H1 (cell line): Measurements from ENCODE around the gene TAS1R3. TPM values are rescaled to one million over a fixed set of nuclear protein-coding genes. Genes with fewer than 3 reads are reported as not detected.
A peak's percentile ranks its signal among the peaks of the same experiment; 100 is the strongest.

ENCODE experiments used
- CTCF ChIA-PET: fragments of 300-600 bp; sonication (Branson Sonifier 250); formaldehyde crosslinking; loops from one replicate; lab custom pipeline; 2021; ENCODE audit not compliant: partially characterized antibody; lab: Charles Lee
- POLR2A ChIA-PET: fragments of 300-600 bp; sonication (Branson Sonifier 250); formaldehyde crosslinking; loops from one replicate; lab custom pipeline; 2021; ENCODE audit warnings: inconsistent platforms; ENCODE audit not compliant: partially characterized antibody; lab: Charles Lee
- DNase-seq, 2 experiments: peaks; one replicate each; pipeline versions ENCODE4 v3.0.0 to v3.0.0-alpha.2; 2010 to 2022; ENCODE audit warnings: low spot score in 2 of 2, low read depth in 1 of 2, mixed read lengths in 1 of 2
- FAIRE-seq: peaks from 2 replicates; lab custom pipeline; 2011; peaks lifted over from hg19 to GRCh38; lab: Jason Lieb, UNC
- H2AFZ ChIP-seq: 2 replicates; pipeline ENCODE4 v1.8.1; 2012; ENCODE audit warnings: low read length, inconsistent platforms
- H2AK5ac ChIP-seq: 2 replicates; pipeline ENCODE4 v1.6.1; 2013; ENCODE audit warnings: low read depth, low read length
- H2BK120ac ChIP-seq: replicated peaks from 2 replicates; pipeline ENCODE3; 2013; ENCODE audit warnings: low read depth, low read length, inconsistent platforms
- H2BK12ac ChIP-seq: 2 replicates; pipeline ENCODE4 v1.6.1; 2013; ENCODE audit warnings: low read depth, low read length
- H2BK15ac ChIP-seq: 2 replicates; pipeline ENCODE4 v1.6.1; 2013; ENCODE audit warnings: low read length
- H2BK20ac ChIP-seq: 2 replicates; pipeline ENCODE4 v1.6.1; 2013; ENCODE audit warnings: low read length
- H2BK5ac ChIP-seq: 2 replicates; pipeline ENCODE4 v1.6.1; 2013; ENCODE audit warnings: low read depth, low read length
- H3K14ac ChIP-seq: 2 replicates; pipeline ENCODE4 v1.6.1; 2013; ENCODE audit warnings: inconsistent platforms; ENCODE audit not compliant: insufficient read length
- H3K18ac ChIP-seq: 2 replicates; pipeline ENCODE4 v1.6.1; 2013; ENCODE audit warnings: low read length; ENCODE audit errors: extremely low read depth
- H3K23ac ChIP-seq: 2 replicates; pipeline ENCODE4 v1.6.1; 2013; ENCODE audit warnings: inconsistent platforms; ENCODE audit not compliant: insufficient read length
- H3K23me2 ChIP-seq: 2 replicates; pipeline ENCODE4 v1.6.1; 2013; ENCODE audit warnings: low read depth, low read length
- H3K27ac ChIP-seq: 2 replicates; pipeline ENCODE4 v1.6.1; 2011; ENCODE audit warnings: low read depth, low read length, inconsistent platforms
- H3K27me3 ChIP-seq, 4 experiments: replicated peaks in 1 of 4; 1 replicate in 1 of 4; 2 replicates in 3 of 4; pipeline versions ENCODE4 v1.6.1 to v1.8.1; 2011 to 2013; ENCODE audit warnings: low read length in 3 of 4, mild to moderate bottlenecking in 3 of 4, inconsistent platforms in 2 of 4, mixed read lengths in 2 of 4, moderate library complexity in 1 of 4; ENCODE audit not compliant: control insufficient read depth in 3 of 4, insufficient read depth in 3 of 4; ENCODE audit errors: extremely low read depth in 1 of 4
- H3K36me3 ChIP-seq, 4 experiments: 2 replicates each; pipeline versions ENCODE4 v1.6.1 to v1.8.1; 2011 to 2013; ENCODE audit warnings: mild to moderate bottlenecking in 4 of 4, low read length in 3 of 4, moderate library complexity in 2 of 4, control low read depth in 1 of 4, inconsistent platforms in 1 of 4; ENCODE audit not compliant: insufficient read depth in 4 of 4, control insufficient read depth in 2 of 4
- H3K4ac ChIP-seq: replicated peaks from 2 replicates; pipeline ENCODE3; 2013; ENCODE audit warnings: low read length, low read depth, mixed read lengths, inconsistent platforms; ENCODE audit not compliant: insufficient read length
- H3K4me1 ChIP-seq, 4 experiments: replicated peaks in 1 of 4; 1 replicate in 1 of 4; 2 replicates in 3 of 4; pipeline versions ENCODE4 v1.6.1 to v1.8.1; 2011 to 2013; ENCODE audit warnings: low read length in 3 of 4, inconsistent platforms in 2 of 4, mixed read lengths in 1 of 4; ENCODE audit not compliant: insufficient read depth in 4 of 4, control insufficient read depth in 3 of 4
- H3K4me2 ChIP-seq, 2 experiments: 2 replicates each; pipeline versions ENCODE4 v1.6.1 to v1.8.1; 2011 to 2013; ENCODE audit warnings: low read depth in 2 of 2, low read length in 2 of 2, control low read depth in 1 of 2, inconsistent platforms in 1 of 2, mild to moderate bottlenecking in 1 of 2; ENCODE audit not compliant: insufficient read depth in 1 of 2
- H3K4me3 ChIP-seq, 4 experiments: fragments of 200-600, 300-600 bp in 1 of 4; sonication (generic), shearing (Covaris generic), sonication (Bioruptor Twin) in 1 of 4; 2 replicates each; pipeline versions ENCODE4 v1.5.1 to v1.8.1; 2011 to 2016; ENCODE audit warnings: low read length in 4 of 4, low read depth in 3 of 4, control low read depth in 2 of 4, inconsistent platforms in 2 of 4, mild to moderate bottlenecking in 2 of 4, mixed read lengths in 1 of 4, moderate library complexity in 1 of 4; ENCODE audit not compliant: insufficient read depth in 2 of 4; ENCODE audit errors: extremely low read depth in 1 of 4
- H3K56ac ChIP-seq: replicated peaks from 2 replicates; pipeline ENCODE3; 2013; ENCODE audit warnings: low read depth, mild to moderate bottlenecking, mixed read lengths, low read length, inconsistent platforms; ENCODE audit not compliant: insufficient read length
- H3K79me1 ChIP-seq: 2 replicates; pipeline ENCODE4 v1.6.1; 2013; ENCODE audit warnings: low read depth, low read length, control low read depth
- H3K79me2 ChIP-seq, 2 experiments: 2 replicates each; pipeline versions ENCODE4 v1.6.1 to v1.8.1; 2012 to 2013; ENCODE audit warnings: low read length in 2 of 2, mild to moderate bottlenecking in 2 of 2, inconsistent platforms in 1 of 2; ENCODE audit not compliant: insufficient read depth in 2 of 2, control insufficient read depth in 1 of 2
- H3K9ac ChIP-seq, 4 experiments: replicated peaks in 1 of 4; 1 replicate in 1 of 4; 2 replicates in 3 of 4; pipeline versions ENCODE4 v1.6.1 to v1.8.1; 2011 to 2013; ENCODE audit warnings: low read depth in 3 of 4, low read length in 3 of 4, control low read depth in 2 of 4, mild to moderate bottlenecking in 2 of 4, moderate library complexity in 2 of 4, inconsistent platforms in 1 of 4; ENCODE audit errors: extremely low read depth in 1 of 4
- H3K9me3 ChIP-seq, 2 experiments: 2 replicates each; pipeline versions ENCODE4 v1.6.1 to v1.8.1; 2012 to 2013; ENCODE audit warnings: mild to moderate bottlenecking in 2 of 2, moderate library complexity in 2 of 2, control low read depth in 1 of 2, inconsistent platforms in 1 of 2, low read depth in 1 of 2, low read length in 1 of 2, mixed read lengths in 1 of 2; ENCODE audit not compliant: insufficient read depth in 2 of 2
- H4K20me1 ChIP-seq, 2 experiments: replicated peaks in 1 of 2; 2 replicates each; pipeline versions ENCODE3 to v1.8.1; 2011 to 2013; ENCODE audit warnings: inconsistent platforms in 2 of 2, low read length in 2 of 2, mild to moderate bottlenecking in 1 of 2; ENCODE audit not compliant: insufficient read depth in 2 of 2, control insufficient read depth in 1 of 2
- H4K5ac ChIP-seq: 2 replicates; pipeline ENCODE4 v1.6.1; 2013; ENCODE audit warnings: low read length, low read depth, mixed read lengths, inconsistent platforms; ENCODE audit not compliant: insufficient read length
- H4K8ac ChIP-seq: 2 replicates; pipeline ENCODE4 v1.8.0; 2013; ENCODE audit warnings: mild to moderate bottlenecking, moderate library complexity, low read length, inconsistent platforms; ENCODE audit not compliant: insufficient read depth; ENCODE audit errors: extremely low read depth
- H4K91ac ChIP-seq: replicated peaks from 2 replicates; pipeline ENCODE3; 2013; ENCODE audit warnings: low read length, mixed read lengths, inconsistent platforms; ENCODE audit not compliant: insufficient read length
- BACH1 ChIP-seq: IDR thresholded peaks from 2 replicates; pipeline ENCODE4 v1.6.1; 2012; ENCODE audit warnings: low read length, improper control_type of control experiment
- BCL11A ChIP-seq, 2 experiments: IDR thresholded peaks; one replicate each; pipeline ENCODE4 v1.6.1; 2011; ENCODE audit warnings: low read depth in 2 of 2, low read length in 2 of 2, mild to moderate bottlenecking in 2 of 2
- CBX5 ChIP-seq: fragments of 300-800, 300-1000 bp; sonication (generic); IDR thresholded peaks from 2 replicates; pipeline ENCODE4 v1.7.1; 2016; ENCODE audit warnings: antibody characterized with exemption, low read length, low read depth
- CBX8 ChIP-seq: fragments of 300-800, 300-1000 bp; sonication (generic); IDR thresholded peaks from 2 replicates; pipeline ENCODE4 v1.7.1; 2016; ENCODE audit warnings: low read depth, low read length, borderline replicate concordance
- EGR1 ChIP-seq: IDR thresholded peaks from 2 replicates; pipeline ENCODE4 v1.6.1; 2011; ENCODE audit warnings: low read depth, low read length, borderline replicate concordance
- GABPA ChIP-seq: IDR thresholded peaks from 2 replicates; pipeline ENCODE4 v1.6.1; 2011; ENCODE audit warnings: mild to moderate bottlenecking, low read length, moderate library complexity, borderline replicate concordance; ENCODE audit not compliant: insufficient read depth
- JUN ChIP-seq: IDR thresholded peaks from 2 replicates; pipeline ENCODE4 v1.6.1; 2011; ENCODE audit warnings: low read depth, mild to moderate bottlenecking, improper control_type of control experiment, low read length
- KDM5A ChIP-seq: fragments of 200-600 bp; IDR thresholded peaks from 2 replicates; pipeline ENCODE4 v1.7.1; 2012; ENCODE audit warnings: mild to moderate bottlenecking, low read length, inconsistent platforms, mixed read lengths
- PHF8 ChIP-seq: fragments of 200-600 bp; sonication (generic); conservative IDR thresholded peaks from 2 replicates; pipeline ENCODE4 v1.7.1; 2012; ENCODE audit warnings: low read depth, mild to moderate bottlenecking, inconsistent platforms, low read length, moderate library complexity
- RFX5 ChIP-seq: IDR thresholded peaks from 2 replicates; pipeline ENCODE4 v1.6.1; 2011; ENCODE audit warnings: low read depth, low read length, improper control_type of control experiment, borderline replicate concordance
- RNF2 ChIP-seq: fragments of 200-900, 300-1000 bp; sonication (generic); IDR thresholded peaks from 2 replicates; pipeline ENCODE4 v1.7.1; 2016; ENCODE audit warnings: borderline replicate concordance, low read depth, mild to moderate bottlenecking, antibody characterized with exemption, low read length; ENCODE audit not compliant: poor library complexity, severe bottlenecking; ENCODE audit errors: missing control alignments
- TCF12 ChIP-seq: IDR thresholded peaks from 2 replicates; pipeline ENCODE4 v1.6.1; 2011; ENCODE audit warnings: low read depth, mild to moderate bottlenecking, low read length
- WGBS, 2 experiments: shearing (Covaris generic) in 1 of 2; methylation state at CpG; one replicate each; pipeline versions ENCODE4 v1.1.6 to v1.1.7; 2013 to 2015; ENCODE audit warnings: low lambda C conversion rate in 2 of 2, mixed read lengths in 2 of 2, inconsistent platforms in 1 of 2, low coverage in 1 of 2, missing lambda C conversion rate in 1 of 2; ENCODE audit not compliant: insufficient replicate concordance in 2 of 2, insufficient coverage in 1 of 2, insufficient read length in 1 of 2; ENCODE audit errors: extremely low coverage in 1 of 2, missing lambda C conversion rate in 1 of 2; 5-methylcytosine and 5-hydroxymethylcytosine counted together
- polyA plus RNA-seq, 7 experiments: library from polyadenylated mRNA; depleted of rRNA in 3 of 7; stranded (reverse) in 5 of 7; unstranded in 2 of 7; fragments of >200 nt in 5 of 7; fragments of 200-250 nt in 2 of 7; gene quantifications; 1 replicate in 5 of 7; 2 replicates in 1 of 7; 4 replicates in 1 of 7; pipeline versions ENCODE4 v1.2.1 to v1.2.3, GENCODE V29; 2011 to 2013; ENCODE audit warnings: missing spikeins in 2 of 7, mixed read lengths in 2 of 7
- total RNA-seq: library from RNA; stranded (reverse); fragmentation: NEBNext Ultra II Directional; extraction: Animal tissue kit (Norgen Biotek cat#: 25700); gene quantifications from 2 replicates; pipeline ENCODE4 v1.2.1, GENCODE V29; 2021

TAS1R3 gene
- total and polyA plus RNA-seq, 2 of the 8 experiments (the other 6 are each of a cell fraction or from before 2014, with no cell fraction given) = 0.03 to 0.19 TPM

GRCh38 chr1:1302951-1303509 lies 28.1 kb upstream of the TAS1R3 start:
- DNase-seq = no peak
- Histone ChIP-seq H4K8ac (peak overlapping the region; percentile 51; the same call in 1 of the 2 replicates), H3K18ac (no peak overlapping the region), H3K23me2 (peaks cover 9% of the 10 kb centered on the region; the same call in 1 of the 2 replicates), H3K9me3 (no peaks in the 10 kb centered on the region), H3K4ac (no peak overlapping the region), H2BK5ac (no peak overlapping the region; the same call in 1 of the 2 replicates), H2BK120ac (no peak overlapping the region), H3K4me2 (no peak overlapping the region), H2BK15ac (0 out of 2 replicates have a peak overlapping the region, but pooled peaks have one; percentile 25), H3K27ac (no peak overlapping the region), H3K4me3 (no peak overlapping the region), H3K56ac (no peak overlapping the region), H3K36me3 (no peaks in the 10 kb centered on the region), H4K20me1 (peaks cover 5 to 23% of the 10 kb centered on the region in 2 experiments), H4K5ac (no peak overlapping the region), H3K14ac (no peak overlapping the region), H3K79me1 (peaks cover 4% of the 10 kb centered on the region; the same call in 1 of the 2 replicates), H2AK5ac (0 out of 2 replicates have a peak overlapping the region, but pooled peaks have one; percentile 16), H3K27me3 (peaks cover 0 to 4% (median 1%) of the 10 kb centered on the region in 4 experiments; a peak in 1 of 7 replicates), H3K79me2 (peaks cover 0 to 6% of the 10 kb centered on the region in 2 experiments; a peak in 1 of 4 replicates), H3K4me1 (peaks cover 0 to 33% (median 23%) of the 10 kb centered on the region in 4 experiments; a peak in 6 of 7 replicates), H2BK20ac (0 out of 2 replicates have a peak overlapping the region, but pooled peaks have one; percentile 13), H3K9ac (no peak overlapping the region), H3K23ac (no peak overlapping the region), H4K91ac (no peak overlapping the region), H2BK12ac (peak overlapping the region; percentile 75; the same call in 1 of the 2 replicates), H2AFZ (no peak overlapping the region)
- ChIA-PET CTCF (interaction anchor here (0.6 to 1.5 kb wide), 5 partner anchors 18 to 326 kb away, joined by 3 to 5 read pairs (median 3); no protein-coding TSS in a partner anchor), POLR2A (interaction anchor here (0.6 to 2.9 kb wide), 3 partner anchors 9 to 148 kb away, joined by 3 to 11 read pairs (median 3); no protein-coding TSS in a partner anchor)
- FAIRE-seq = no peak
- WGBS, 2 experiments = 87% methylated on average over 28 of the region's 31 CpGs; no CpG with 5 or more reads in 1 of the 2 experiments
- no peak for TF ChIP-seq TCF12
- no peak for TF ChIP-seq JUN
- no peak for TF ChIP-seq CBX8
- no peak for TF ChIP-seq BACH1
- TF ChIP-seq RFX5 = no peak
- no peak for TF ChIP-seq KDM5A
- no peak for TF ChIP-seq GABPA
- no peak for TF ChIP-seq RNF2
- no peak for TF ChIP-seq BCL11A (IDR thresholded peaks at IDR 0.05; ENCODE audit: low read depth in 2 of 2, low read length in 2 of 2)
- TF ChIP-seq EGR1 = no peak
- TF ChIP-seq PHF8 = no peak
- TF ChIP-seq CBX5 = no peak
